OCI-LY7 (cell line): Measurements from ENCODE around the gene CDC5L.

Experiments
- CTCF ChIP-seq: fragments of 200-600 bp; sonication (generic); conservative IDR thresholded peaks from 2 replicates; pipeline ENCODE4 v1.5.1; 2014; ENCODE audit warnings: mild to moderate bottlenecking, antibody characterized with exemption, low read length, moderate library complexity, mixed read lengths
- EZH2phosphoT487 ChIP-seq: fragments of 200-600 bp; sonication (generic); IDR thresholded peaks from 2 replicates; pipeline ENCODE4 v1.6.1; 2018; ENCODE audit warnings: low read depth, borderline replicate concordance, mild to moderate bottlenecking, mixed run types, antibody characterized with exemption, low read length, moderate library complexity, mixed read lengths

- TF ChIP-seq CTCF (no peak), EZH2phosphoT487 (no peak)
These were observed 105.6 kb downstream of the CDC5L start for GRCh38 chr6:44493132-44493531.
